GM21717 (cell line): ENCODE measurements around the gene CASK.
"Not testable (repeated sequence)": the region's sequence is repeated elsewhere in the genome, so short reads cannot be mapped to it uniquely, and the experiment has no call there.

ENCODE experiments used
- ATAC-seq: cut with Tn5 transposase; IDR thresholded peaks from one replicate; pipeline ENCODE4 v1.9.1; 2021; ENCODE audit warnings: mild to moderate bottlenecking, moderate library complexity; ENCODE audit not compliant: unreplicated experiment

Gene CASK

GRCh38 chrX:41526271-41526670 lies 397.1 kb downstream of the CASK start:
- ATAC-seq = no peak

- no peak for ATAC-seq
These were observed 400.7 kb downstream of the CASK start for GRCh38 chrX:41522671-41523070.

DNA sequence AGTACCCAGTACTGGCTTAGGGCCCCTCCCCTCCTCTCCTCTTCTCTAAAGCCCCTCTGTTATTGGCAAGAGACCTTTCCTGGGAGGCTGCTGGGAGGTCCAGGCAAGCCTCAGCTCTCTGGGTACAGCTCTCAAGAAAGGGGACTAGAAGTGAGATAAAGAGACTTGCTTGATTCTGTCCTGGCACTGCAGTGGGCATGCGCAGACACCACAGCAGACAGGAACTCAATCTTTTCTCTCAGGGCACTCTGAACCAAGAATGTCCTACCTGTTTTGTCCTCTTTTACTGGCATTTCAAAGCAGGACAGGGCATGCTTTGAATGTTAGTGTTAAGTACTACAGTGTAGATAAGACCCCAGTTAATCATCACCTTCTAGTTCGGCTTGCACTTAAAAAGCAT lies 401.3 kb downstream of the CASK start:
- no peak for ATAC-seq

- ATAC-seq = no peak
These were observed 403.9 kb downstream of the CASK start for GRCh38 chrX:41519468-41519867.

DNA sequence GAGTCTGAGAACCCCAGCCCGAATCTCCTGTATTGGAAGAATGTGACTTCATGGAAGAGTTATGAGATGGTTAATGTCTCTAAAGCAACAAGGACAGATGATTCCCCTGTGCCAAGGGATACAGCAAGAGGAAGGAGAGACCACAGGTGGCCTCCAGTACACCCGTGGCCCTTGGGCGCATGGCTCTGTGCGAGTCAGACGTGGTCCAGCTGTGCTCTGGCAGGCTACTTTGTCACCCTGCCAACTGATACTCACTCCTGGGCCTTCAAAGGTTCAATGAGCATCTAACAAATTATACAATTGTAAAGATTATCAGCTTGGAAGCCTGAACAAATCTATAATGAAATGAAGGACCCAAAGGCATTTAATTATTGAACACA lies 404.5 kb downstream of the CASK start:
- no peak for ATAC-seq

DNA sequence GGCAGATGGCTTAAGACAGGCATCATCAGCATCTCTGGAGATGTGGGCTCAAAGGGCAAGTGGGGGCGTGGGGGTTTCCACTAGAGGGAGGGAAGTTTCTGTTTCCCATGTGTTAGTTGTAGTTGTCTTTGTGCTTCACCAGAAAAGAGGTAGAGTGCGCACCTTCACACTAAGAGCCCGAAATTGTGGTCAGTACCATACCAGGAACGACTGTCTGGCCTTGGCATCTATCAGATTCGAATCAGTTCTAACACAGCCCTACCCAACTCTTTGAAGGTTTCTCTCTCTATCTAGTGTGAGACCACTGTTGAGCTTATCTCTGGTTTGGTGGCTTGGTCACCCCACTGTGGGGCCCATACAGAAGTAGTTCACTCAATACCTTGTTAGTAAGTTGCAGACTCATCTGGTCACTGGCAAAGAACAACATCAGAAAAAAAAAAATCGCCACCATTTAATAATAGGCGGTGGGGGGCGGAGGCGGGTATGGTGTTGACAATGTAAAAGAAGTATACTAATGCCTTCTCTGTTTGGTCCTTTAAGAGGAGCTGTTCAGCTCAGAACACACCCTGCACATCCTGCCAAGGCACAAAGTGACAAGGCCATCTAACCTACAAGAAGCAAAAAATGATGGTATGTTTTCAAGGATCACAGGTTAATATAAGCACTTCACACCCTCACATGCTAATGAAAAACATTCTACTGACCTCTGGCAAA lies 405.1 kb downstream of the CASK start:
- no peak for ATAC-seq

DNA sequence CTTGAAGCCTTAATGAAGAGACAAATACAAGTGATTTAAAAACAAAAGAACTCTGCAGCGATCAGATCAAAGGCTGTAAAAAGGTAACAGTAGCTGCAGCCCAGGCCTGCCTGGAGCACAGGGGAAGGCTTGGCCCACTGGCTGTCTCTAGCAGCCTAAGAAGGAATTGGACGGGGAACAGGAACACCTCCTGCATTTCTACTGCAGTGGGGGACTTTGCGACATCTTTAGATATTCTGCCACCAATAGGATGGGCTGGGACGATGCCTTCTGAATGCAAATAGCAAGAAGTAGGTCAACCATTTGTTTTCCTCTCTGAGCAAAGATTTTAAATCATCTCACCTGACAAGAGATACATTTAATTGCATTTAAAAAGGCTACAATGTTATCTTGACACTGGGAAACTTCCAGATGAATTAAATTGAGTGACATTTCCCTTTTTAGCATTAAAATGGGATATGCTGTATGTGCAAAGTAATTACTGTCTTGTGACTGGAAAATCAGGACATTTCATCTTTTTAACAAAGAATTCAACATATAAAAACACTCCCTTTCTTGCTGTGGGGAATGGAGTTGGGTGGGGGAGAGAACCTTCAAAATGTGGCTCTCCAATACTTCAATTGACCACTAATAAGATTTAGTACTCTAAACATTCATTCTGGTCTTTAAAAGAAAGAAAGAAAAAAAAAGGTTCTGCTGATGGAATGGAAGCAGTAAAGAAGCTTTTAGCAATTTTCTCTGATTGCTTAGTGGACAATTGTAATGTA lies 406.2 kb downstream of the CASK start:
- no peak for ATAC-seq

GRCh38 chrX:41516456-41516855 lies 406.9 kb downstream of the CASK start:
- no peak for ATAC-seq

GRCh38 chrX:41515376-41515775 lies 408.0 kb downstream of the CASK start:
- ATAC-seq = no peak

DNA sequence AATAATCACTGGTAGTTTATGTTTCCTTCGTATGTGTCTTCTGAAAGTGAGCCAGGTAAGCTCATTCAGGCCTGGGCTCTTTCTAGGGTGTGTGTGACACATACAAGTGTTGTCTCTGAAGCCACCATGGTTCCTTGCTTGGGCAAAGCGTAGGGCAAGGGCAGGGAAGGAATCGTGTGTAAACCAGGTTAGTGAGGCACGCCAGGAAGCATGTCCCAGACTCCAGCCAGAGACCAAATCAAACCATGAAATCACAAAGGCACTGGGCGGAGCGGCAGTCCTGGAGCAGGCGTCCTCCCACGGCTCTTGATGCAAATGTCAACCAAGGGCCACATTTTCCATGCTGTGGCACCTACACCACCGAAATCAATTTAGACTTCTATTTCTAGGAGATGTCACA lies 409.2 kb downstream of the CASK start:
- no peak for ATAC-seq

GRCh38 chrX:41512853-41513252 lies 410.5 kb downstream of the CASK start:
- not testable (repeated sequence) for ATAC-seq

- peak; percentile 96 for ATAC-seq
These were observed 411.0 kb downstream of the CASK start for GRCh38 chrX:41512394-41512793.

GRCh38 chrX:41507919-41508318 lies 415.4 kb downstream of the CASK start:
- ATAC-seq = no peak

DNA sequence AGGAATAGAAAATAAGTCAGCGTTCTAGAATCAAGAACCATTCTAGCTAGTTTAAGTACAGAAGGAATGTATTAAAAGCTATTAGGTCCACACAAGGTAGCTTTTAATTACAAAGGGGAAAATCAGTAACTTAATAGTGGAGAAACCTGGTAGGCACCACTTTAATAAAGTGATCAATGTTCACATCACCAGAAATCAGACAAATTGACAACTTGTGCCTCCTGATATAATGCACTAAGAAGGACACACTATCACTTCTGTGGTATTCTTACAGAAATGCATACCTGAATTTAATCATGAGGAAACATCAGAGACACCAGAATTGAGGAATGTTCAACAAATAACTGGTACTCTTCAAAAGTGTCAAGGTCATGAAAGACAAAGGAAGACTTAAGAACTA lies 421.4 kb downstream of the CASK start:
- no peak for ATAC-seq

DNA sequence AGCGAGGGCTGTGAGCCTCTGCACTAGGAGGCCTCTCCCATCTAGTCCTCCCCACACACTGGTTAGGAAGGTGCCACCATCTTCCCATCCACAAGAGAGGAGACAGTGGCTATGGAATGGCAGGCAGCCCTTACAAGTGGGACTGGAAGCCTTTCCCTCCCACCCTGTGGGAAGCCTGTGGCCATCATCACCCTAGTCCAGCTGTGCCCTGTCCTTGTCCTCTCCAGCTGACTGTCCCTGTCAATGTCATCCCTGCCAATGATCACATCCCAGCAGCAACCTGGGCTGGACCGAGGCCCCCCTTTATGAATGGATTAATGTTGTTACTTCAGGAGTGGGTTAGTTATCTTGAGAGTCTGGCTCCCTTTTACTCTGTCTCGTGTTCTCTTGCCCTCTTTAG lies 423.4 kb downstream of the CASK start:
- ATAC-seq = no peak

DNA sequence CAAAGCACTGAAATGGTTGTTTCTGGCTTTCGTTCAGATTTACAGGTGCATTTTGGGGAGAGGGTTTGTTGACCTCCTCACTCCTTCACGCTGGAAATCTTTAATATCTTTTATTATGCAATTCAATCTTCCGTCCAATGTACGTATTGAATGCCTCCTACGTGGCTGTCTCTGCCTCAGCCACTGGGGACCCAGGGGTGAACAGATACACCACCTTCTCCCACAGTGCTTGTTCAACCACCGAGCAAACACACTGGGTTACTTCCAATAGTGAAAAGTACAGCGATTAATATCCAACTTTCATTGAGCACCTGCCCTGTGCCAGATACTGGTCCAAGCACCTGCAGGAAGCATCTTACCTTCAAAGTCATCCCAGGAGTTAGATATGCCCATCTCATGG lies 424.2 kb downstream of the CASK start:
- ATAC-seq = no peak

- no peak for ATAC-seq
These were observed 431.9 kb downstream of the CASK start for GRCh38 chrX:41491267-41492004.

DNA sequence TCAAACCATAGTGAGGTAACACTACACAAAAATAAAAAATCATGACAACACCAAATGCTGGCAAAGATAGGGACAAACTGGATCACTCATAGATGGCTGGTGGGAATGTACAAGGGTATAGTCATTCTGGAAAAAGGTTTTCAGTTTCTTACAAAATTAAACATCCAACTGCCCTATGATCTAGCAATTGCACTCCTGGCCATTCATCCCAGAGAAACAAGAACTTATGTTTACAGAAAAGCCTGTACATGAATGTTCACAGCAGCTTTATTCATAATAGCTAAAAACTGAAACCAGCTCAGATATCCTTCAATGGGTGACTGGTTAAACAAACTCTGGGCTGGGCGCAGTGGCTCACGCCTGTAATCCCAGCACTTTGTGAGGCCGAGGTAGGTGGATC lies 432.9 kb downstream of the CASK start:
- no peak for ATAC-seq

DNA sequence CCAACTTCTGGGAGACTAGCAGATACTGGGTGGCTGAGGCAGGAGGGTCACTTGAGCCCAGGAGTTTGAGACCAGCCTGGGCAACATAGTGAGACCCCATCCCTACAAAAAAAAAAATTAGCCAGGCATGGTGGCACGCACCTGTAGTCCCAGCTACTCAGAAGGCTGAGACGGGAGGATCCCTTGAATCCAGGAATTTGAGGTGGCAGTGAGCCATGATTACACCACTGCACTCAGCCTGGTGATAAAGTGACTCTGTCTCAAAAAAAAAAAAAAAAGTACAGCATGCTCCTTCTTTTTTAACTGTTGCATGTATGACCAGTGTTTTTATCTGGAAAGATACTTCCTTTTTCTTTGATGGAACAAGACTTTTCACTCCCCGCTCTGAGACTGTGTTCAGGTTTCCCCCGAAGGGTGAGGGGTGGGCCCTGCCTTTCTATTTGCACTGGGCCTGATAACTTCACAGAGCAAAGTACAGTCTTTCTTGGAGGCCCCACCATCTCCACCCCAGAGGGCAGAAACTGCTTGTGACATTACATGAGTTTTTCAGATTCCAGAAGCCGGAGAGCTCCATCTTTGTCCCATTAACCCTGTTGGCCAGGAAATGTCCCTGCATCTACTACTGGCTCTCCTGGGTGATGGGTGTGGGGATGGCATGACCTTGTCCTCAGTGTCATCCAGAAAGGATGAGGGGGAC lies 441.1 kb downstream of the CASK start:
- no peak for ATAC-seq

GRCh38 chrX:41481264-41482109 lies 441.9 kb downstream of the CASK start:
- ATAC-seq = no peak
